Vagina (tissue), 2 donors: ENCODE measurements around the gene USH2A.

ENCODE experiments used
- CTCF ChIP-seq, 3 experiments: fragments of 450-650 bp in 2 of 3; fragments of 200-600 bp in 1 of 3; sonication (generic) in 1 of 3; IDR thresholded peaks; one replicate each; pipeline ENCODE4 v1.5.1; 2017 to 2019; ENCODE audit warnings: antibody characterized with exemption in 3 of 3, mild to moderate bottlenecking in 2 of 3, moderate library complexity in 2 of 3
- POLR2A ChIP-seq, 2 donors: fragments of 450-650 bp; IDR thresholded peaks; one replicate each; pipeline ENCODE4 v1.6.1; 2017; ENCODE audit warnings: antibody characterized with exemption in 2 of 2, mild to moderate bottlenecking in 2 of 2, moderate library complexity in 2 of 2
- POLR2AphosphoS5 ChIP-seq, 2 donors: sonication (generic); formaldehyde crosslinking; IDR thresholded peaks; one replicate each; pipeline ENCODE4 v1.9.0; 2017; ENCODE audit warnings: antibody characterized with exemption in 2 of 2, mild to moderate bottlenecking in 2 of 2, low read depth in 1 of 2; ENCODE audit not compliant: insufficient read depth in 1 of 2

GRCh38 chr1:215768303-215768702, 654.9 kb downstream of the USH2A start:
- TF ChIP-seq CTCF (IDR thresholded peaks at IDR 0.05), result no peak
- TF ChIP-seq POLR2AphosphoS5 (IDR thresholded peaks at IDR 0.05; ENCODE audit: insufficient read depth in 1 of 2, low read depth in 1 of 2), result no peak
- no peak for TF ChIP-seq POLR2A (IDR thresholded peaks at IDR 0.05)
